Measurements from ENCODE around the gene BIRC3. TPM values are rescaled to one million over a fixed set of nuclear protein-coding genes. Genes with fewer than 3 reads are reported as not detected.

BIRC3 gene
- total RNA-seq, 1 donor from 2014 or later, result 23.0 TPM

DNA sequence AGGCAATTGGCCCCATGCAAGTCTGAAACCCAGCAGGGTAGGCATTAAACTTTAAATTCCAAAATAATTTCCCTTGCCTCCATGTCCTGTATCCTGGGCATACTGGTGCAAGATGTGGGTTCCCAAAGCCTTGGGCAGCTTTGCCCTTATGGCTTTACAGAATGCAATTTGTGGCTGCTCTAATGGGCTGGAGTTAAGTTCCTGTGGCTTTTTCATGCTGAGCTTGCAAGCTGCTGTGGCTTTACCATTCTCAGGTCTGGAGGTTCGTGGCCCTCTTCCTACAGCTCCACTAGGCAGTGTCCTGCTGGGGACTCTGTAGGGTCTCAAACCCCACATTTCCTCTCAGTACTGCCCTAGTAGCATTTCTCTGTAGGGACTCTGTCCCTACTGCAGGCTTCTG, 15.0 kb upstream of the BIRC3 start:
- TF ChIP-seq, protein P1, sequence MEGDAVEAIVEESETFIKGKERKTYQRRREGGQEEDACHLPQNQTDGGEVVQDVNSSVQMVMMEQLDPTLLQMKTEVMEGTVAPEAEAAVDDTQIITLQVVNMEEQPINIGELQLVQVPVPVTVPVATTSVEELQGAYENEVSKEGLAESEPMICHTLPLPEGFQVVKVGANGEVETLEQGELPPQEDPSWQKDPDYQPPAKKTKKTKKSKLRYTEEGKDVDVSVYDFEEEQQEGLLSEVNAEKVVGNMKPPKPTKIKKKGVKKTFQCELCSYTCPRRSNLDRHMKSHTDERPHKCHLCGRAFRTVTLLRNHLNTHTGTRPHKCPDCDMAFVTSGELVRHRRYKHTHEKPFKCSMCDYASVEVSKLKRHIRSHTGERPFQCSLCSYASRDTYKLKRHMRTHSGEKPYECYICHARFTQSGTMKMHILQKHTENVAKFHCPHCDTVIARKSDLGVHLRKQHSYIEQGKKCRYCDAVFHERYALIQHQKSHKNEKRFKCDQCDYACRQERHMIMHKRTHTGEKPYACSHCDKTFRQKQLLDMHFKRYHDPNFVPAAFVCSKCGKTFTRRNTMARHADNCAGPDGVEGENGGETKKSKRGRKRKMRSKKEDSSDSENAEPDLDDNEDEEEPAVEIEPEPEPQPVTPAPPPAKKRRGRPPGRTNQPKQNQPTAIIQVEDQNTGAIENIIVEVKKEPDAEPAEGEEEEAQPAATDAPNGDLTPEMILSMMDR (IDR thresholded peaks at IDR 0.05), result no peak
- Histone ChIP-seq H3K27me3 (no peaks in the 10 kb centered on the region), H3K27ac (no peak overlapping the region), H3K36me3 (no peaks in the 10 kb centered on the region), H3K4me1 (peaks cover 10% of the 10 kb centered on the region), H3K9me3 (no peaks in the 10 kb centered on the region), H3K4me3 (no peak overlapping the region)
- ATAC-seq (no peak), DNase-seq (no peak)
- intact Hi-C loops (cut with DNase I), result no loop called here

DNA sequence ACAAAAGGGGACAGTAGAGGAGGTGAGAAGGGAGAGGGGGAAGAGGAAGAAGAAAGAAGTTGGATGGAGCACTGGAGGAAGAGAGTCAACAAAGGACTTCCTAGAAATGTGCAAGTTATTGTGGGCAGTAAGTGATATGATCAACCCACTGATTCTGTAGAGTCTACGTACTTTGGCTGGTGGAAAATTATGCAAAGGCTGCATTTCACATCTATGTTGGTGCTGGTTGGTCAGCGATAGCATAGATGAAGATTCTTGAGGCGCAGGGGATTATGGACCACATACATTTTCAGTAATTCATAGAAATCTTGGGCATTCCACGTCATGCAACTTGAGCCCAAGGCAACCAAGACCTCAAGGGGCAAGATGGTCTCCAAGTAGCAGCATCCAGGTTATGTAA, 12.6 kb upstream of the BIRC3 start:
- no peaks in the 10 kb centered on the region for H3K36me3 ChIP-seq
- H3K27me3 ChIP-seq, result no peaks in the 10 kb centered on the region
- intact Hi-C loops (cut with DNase I), result no loop called here
- no peaks in the 10 kb centered on the region for H3K9me3 ChIP-seq
- H3K27ac ChIP-seq, result no peak overlapping the region
- no peak for DNase-seq
- ATAC-seq, result no peak
- H3K4me1 ChIP-seq, result peaks cover 13% of the 10 kb centered on the region
- H3K4me3 ChIP-seq, result no peak overlapping the region
- TF ChIP-seq, protein P1 (IDR thresholded peaks at IDR 0.05), result no peak

DNA sequence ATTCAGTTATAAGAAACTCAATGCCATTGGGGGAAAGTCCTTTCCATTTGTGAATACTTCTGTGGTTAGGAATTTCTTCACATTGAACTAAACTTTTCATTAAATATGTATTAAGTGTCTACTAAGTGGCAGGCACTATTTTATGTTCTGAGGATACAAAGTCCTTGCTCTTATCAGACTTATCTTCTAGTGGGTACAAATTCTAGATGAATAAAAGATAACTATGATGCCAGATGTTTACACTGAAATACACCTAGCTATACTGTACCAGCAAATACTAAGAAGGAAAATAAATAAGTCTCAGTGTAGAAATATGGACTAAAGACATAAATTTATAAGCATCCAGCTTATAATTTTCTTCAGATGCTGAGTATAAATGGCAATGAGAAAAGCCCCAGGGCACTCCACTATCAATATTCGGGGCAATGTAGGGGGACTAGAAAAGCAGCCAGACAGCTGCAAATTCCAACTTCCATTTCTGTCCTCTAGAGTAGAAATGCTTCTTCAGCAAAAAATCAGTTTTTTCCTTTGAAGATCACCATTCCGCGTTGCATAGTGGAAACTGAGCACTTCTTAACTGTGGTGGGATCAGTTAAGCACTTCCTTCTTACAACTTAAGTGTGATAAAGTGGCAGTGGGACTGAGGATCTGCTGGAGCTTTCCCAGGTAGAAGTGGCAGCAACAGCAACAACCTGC, 11.8 kb upstream of the BIRC3 start:
- Histone ChIP-seq H3K27ac (peak overlapping the region; percentile 55), H3K4me1 (peaks cover 13% of the 10 kb centered on the region), H3K9me3 (no peaks in the 10 kb centered on the region), H3K36me3 (no peaks in the 10 kb centered on the region), H3K4me3 (no peak overlapping the region), H3K27me3 (no peaks in the 10 kb centered on the region)
- intact Hi-C loops (cut with DNase I), result no loop called here
- TF ChIP-seq, protein P1 (IDR thresholded peaks at IDR 0.05), result no peak
- ATAC-seq (no peak), DNase-seq (no peak)

DNA sequence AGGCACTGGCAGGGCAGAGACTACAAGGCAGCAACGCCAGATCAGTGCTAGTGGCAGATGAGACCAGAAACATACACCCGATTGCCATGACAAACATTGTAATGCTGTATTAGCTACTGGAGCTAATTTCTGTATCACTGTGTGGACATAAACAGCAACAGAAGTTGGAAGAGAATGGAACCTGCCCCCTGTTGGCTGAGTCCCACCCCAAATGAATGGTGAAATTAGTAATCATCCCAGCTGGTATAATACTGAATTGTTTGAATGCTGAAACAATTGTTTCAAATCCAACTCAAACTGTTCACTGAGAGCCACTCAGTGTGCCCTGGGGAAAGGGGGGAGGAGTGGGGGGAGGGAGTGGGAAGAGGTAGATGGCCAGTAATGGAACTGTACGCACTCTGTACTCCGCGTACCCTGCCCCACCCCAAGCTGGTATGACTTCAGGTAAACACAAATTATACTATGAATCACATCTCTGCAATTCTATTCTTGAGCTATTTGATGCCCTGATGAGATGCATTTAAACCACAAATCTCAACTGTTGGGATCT, 11.2 kb upstream of the BIRC3 start:
- Histone ChIP-seq H3K36me3 (no peaks in the 10 kb centered on the region), H3K9me3 (no peaks in the 10 kb centered on the region), H3K27me3 (no peaks in the 10 kb centered on the region), H3K4me3 (no peak overlapping the region), H3K4me1 (peaks cover 13% of the 10 kb centered on the region), H3K27ac (peak overlapping the region; percentile 55)
- intact Hi-C loops (cut with DNase I), result no loop called here
- DNase-seq (peak; percentile 87), ATAC-seq (peak; percentile 99)
- TF ChIP-seq, protein P1 (IDR thresholded peaks at IDR 0.05), result peak; percentile 13

DNA sequence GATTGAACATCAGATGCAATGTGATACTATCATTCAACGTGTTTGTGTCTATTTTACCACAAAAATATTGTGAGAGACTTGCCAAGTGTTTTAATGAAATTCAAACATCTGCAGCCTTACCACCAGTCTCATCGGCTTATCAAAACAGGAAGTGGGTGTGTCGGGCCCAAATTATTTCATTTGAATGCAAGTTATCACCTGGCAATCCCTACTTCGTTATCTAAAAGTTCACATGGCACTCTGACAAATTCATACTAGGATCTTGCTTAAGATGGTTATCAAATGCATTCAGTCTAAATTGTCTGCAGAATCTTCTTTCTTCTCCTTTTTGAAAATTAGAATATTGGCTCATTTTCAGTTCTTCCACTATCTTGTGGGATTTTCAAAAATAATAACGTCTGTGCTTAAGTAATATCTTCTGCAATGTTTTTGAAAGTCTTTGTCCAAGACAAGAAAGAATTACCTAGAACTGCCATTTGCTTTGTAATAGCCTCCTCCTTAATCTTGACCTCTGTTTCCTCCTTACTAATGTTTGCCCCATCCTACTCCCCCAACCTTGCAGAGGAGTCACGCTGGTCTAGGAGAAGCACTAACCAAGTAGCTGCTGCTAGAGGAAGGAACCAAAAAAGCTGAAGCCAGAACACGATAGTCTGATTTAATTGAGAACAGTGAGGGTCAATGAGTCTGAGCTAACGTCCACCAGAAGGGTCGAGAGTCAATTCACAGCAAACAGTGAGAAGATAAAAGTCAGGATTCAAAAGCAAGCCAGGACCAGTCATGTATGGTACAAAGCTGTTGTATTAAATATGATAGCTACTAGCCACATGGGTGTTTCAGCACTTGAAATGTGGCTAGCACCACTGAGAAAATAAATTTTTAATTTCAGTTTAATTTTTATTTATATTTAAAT, 10.2 kb upstream of the BIRC3 start:
- DNase-seq (no peak), ATAC-seq (peak; percentile 31)
- TF ChIP-seq, protein P1 (IDR thresholded peaks at IDR 0.05), result no peak
- Histone ChIP-seq H3K36me3 (no peaks in the 10 kb centered on the region), H3K4me3 (no peak overlapping the region), H3K4me1 (peaks cover 16% of the 10 kb centered on the region), H3K9me3 (no peaks in the 10 kb centered on the region), H3K27me3 (no peaks in the 10 kb centered on the region), H3K27ac (peak overlapping the region; percentile 27)
- intact Hi-C loops (cut with DNase I), result no loop called here
